ENCODE measurements around the gene FMOD.

The FMOD gene

GRCh38 chr1:203351037-203351625 is at the start of gene FMOD:
TSS of gene FMOD (minus strand) at chr1:203351122. CDS start at chr1:203348270, 2,852 bp downstream.
- no peak for DNase-seq

- no peak for DNase-seq
Observed at GRCh38 chr1:203396595-203397194, 45.8 kb upstream of the FMOD start.

- DNase-seq: no peak
Observed at GRCh38 chr1:203395751-203396150, 44.8 kb upstream of the FMOD start.

DNA sequence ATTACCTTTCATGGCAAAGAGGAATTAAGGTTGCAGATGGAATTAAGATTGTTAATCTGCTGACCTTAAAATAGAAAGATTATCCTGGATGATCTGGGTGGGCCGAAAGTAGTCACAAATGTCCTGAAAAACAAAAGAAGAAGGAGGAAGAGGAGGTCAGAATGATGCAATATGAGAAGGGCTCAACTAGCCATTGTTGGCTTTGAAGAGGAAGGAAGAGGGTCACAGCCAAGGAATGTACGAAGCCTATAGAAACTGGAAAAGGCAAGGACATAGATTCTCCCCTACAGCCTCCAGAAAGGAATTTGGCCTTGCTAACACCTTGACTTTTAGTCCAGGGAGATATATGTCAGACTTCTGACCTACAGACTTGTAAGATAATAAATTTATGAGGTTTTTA is 39.4 kb upstream of the FMOD start:
- DNase-seq: no peak

- DNase-seq: no peak
Observed at GRCh38 chr1:203388683-203389082, 37.8 kb upstream of the FMOD start.

- DNase-seq: no peak
Observed at GRCh38 chr1:203382026-203382425, 31.1 kb upstream of the FMOD start.

- DNase-seq: no peak
Observed at GRCh38 chr1:203381151-203381751, 30.3 kb upstream of the FMOD start.

DNA sequence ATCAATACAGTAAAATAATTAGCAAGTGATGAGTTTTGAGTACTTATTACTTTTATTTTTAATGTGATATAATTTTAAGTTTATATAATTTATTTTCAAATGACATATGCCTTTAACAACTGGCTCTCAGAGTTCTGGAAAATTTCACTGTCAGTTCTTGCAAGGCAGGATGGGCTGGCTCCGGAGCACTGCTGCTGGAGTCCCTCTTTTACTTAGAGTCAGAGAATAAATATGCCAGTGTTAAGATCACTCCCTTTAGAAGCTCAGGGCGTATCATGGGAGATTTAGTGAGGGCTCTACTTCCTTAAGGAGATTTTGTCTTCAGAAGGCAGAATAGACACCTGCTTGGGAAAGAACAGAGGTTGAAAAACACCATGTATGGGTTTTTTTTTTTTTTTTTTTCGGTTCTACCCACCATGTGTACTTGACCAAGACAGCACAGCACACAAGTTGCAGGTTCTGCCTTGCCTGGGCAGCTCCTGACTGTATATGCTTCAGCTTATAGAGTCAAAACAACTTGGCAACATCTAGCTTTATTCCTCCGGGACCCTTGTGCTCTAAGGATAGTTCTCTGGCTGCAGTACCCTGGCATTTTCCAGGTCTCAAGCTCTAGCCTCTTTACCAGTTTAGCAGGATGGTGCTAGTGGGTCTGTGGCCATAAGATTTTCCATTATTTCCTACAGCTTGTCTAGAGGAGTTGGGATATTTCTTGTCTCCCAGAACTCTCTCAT is 29.7 kb upstream of the FMOD start:
- no peak for DNase-seq

GRCh38 chr1:203379825-203380224 is 28.9 kb upstream of the FMOD start:
- DNase-seq: no peak

DNA sequence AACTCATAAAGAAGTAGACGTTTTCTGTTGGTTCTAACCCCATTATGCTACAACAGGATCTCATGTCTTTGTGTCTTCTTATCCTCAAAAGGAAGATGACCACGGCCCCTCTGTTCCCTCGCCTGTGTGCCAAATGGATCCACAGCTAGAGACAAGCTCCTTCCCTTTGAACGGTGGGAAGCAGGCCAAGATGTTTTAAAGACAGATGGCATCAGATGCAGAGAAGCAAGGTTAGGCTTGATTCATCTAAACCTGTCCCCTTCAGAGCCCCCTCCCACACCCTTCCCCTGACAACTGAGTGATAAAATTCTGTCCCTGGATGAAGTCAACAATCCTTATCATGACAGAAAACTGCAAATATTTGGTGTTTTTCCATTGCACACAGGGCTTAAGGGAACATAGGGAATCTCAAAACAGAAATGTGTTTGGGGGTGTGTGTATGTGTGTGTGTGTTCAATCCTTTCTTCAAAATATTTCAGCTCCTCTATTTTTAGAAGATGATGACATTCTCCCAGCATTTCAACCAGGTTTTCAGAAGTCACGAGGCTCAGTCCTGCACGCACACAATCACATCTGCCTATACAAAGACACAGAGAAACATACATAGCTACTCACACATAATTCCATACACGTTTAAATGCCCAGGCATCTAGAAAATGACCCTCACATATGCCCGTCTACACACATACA is 27.8 kb upstream of the FMOD start:
- DNase-seq: no peak

- DNase-seq: no peak
Observed at GRCh38 chr1:203373991-203374390, 23.1 kb upstream of the FMOD start.

DNA sequence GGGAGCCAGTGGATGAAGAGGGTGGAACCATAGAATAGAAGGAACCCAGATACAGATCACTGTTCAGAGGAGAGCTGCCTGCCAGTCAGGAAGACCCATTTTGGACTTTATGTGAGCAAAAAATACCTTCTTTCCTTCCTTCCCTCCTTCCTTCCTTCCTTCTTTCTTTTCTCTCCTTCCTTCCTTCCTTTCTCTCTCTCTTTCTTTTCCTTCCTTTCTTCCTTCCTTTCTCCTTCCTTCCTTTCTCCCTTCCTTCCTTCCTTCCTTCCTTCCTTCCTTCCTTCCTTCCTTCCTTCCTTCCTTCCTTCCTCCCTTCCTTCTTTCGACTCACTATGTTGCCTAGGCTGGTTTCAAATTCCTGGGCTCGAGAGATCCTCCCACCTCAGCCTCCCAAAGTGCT is 22.1 kb upstream of the FMOD start:
- no peak for DNase-seq

DNA sequence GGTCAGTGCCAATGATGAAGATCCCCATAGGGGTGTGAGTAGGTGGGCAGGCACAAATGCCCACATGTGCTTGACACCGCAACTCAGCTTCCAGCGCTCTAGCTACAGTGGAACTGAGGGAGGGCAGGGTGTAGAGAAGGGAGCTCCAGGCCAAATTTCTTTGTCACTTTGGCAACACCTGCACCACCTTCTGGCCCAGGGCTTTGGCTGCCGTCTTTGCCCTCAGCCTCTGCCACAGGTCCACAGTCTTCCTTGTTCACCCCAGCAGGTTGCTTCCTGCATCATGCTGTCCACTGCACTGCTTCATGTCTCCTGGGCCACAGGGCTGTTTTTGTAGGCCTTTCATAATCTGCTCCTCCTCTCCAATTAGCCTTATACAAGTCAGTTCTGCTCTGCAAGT is 20.4 kb upstream of the FMOD start:
- no peak for DNase-seq

GRCh38 chr1:203369666-203370065 is 18.7 kb upstream of the FMOD start:
- no peak for DNase-seq

DNA sequence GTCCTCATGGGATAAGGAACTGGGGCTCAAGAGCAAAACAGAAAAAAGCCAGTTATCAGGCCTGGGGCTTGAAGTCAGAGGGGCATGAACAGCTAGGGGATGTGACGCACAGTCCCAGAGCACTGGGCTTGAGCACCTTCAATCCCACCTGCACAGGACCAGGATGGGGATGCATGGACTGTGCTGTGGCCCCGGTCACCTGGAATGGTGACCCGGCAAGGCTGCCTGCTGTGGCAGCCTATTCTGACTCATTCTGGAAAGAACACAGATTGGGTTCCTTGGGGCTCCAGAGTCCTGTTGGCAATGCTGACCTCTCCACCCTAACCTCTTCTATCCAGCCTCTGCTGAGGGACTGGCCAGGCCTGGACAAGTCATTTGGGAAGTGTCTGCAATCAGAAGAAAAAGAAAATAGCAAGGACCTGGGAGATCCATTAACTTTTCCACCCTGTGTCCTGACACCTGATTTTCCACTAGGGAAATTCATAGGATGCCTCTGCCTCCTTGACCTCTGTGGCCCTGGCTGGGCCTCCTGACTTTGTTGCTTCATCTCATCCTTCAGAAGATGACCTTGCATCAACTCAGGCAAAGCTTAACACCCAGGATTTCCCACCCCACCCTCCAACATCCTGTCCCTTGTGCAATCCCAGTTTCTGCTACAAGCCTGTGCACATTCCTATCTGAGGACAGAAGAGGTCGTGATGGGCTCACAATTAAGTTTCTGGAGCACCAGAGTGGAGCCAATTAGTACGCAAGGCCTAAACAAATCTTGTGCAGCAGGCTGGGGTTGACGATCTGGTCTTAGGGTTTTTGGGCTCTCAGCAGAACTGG is 17.9 kb upstream of the FMOD start:
- no peak for DNase-seq

- DNase-seq: no peak
Observed at GRCh38 chr1:203367057-203367456, 16.1 kb upstream of the FMOD start.

- DNase-seq: no peak
Observed at GRCh38 chr1:203366476-203366875, 15.6 kb upstream of the FMOD start.

DNA sequence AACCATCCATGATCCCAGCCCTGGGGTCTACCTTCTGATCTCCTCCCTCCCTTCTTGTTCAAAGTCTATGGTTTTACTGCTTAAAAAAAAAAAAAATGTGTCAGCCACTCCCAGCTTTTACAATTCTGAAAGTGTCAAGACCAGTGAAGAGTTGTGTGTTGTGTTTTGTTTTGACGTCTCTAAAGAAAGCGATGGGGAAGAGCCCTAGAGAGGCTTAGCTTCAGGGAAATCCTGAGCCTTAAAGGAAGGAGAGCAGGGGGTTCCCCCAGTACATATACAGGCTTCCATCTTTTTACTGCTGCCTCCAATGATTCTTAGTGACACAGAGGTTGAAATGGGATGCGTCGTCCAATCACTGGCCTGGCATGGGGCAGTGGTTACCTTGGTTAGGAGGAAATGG is 13.9 kb upstream of the FMOD start:
- no peak for DNase-seq

DNA sequence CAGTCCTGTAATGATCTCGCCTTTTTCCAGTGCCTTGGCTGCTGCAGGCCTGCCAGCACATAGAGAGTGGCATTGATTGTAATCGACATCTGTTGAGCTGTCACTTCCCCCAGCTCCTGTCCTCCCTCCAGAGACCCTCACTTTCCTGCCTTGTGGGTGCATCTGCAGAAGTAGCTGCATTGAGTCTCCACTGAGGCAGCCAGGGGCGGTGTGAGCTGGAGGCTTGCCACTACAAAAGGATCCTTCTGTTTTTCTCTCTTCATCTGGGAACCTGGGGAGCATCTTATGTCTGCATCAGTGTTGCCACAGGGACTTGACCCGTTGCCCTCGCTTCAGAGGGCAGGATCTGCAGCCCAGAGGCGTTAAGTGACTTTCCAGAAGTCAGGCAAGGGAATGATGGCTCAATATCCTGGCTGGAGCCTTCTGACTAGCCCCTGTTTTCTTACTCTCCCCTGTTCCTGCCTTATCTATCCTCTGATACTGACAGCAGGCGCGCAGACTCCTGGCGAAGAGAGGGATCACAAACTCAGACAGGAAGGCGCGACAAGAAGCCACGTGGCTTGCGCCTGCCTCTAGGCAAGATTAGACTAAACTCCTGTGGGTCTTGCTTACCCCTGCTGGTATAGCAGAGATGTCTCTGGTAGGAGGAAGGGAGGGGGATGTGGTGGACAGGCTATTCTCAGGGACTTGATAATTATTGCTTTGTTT is 13.3 kb upstream of the FMOD start:
- DNase-seq: no peak

DNA sequence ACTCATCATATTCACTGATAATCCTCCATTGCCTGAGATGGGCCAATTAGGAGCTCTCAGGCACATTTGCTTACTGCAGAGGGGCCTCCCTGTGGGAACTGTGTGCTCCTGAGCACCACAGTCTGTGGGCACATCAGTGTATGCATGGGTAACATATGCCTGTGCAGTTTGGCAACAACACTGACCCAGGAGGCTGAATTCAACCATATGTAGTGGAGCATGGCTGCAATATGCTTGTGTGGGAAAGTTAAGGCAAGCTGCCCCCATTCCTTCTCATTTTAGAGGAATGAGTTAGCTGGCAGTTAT is 11.8 kb upstream of the FMOD start:
- no peak for DNase-seq

DNA sequence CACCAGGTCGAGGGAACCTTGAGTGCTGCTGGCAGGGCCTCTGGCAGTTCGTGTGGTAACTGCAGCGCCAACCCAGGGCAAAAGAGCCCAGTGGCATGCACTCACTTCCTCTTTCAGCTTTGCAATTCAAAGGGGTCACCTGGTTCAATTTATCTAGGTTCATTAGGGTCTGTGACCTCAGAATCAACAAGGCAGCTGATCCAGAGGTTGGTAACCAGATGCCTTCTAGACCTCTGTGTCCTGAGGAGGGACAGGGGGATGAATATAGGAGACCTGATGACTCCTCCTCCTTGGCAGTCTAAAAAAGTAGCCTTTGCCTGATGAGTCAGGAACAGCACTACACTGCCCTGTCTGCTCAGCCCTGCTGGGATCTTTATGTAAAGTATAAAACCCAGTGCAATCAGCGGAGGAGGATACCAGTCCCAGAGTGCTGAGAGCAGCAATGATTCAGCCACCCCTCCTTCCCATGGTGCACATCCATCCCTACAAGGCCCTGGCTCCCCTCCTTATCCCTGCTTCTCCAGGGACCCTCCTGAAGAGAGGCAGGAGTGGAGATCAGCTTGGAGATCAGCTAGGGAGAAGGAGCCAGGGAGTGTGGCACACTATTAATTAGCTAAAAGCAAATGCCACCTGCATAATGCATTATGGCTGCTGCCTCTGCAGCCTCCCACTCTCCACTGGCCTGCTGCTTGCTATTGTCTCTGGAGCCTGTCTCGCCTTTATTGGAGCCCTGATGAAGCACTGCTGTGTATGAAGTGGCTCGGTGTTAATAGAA is 11.2 kb upstream of the FMOD start:
- no peak for DNase-seq

Data from NCI-H1048 (cell line).